ENCODE data around the gene SCAANT1. TPM values are rescaled to one million over a fixed set of nuclear protein-coding genes. Genes with fewer than 3 reads are reported as not detected.

Gene SCAANT1
- total RNA-seq, 2 donors from 2014 or later, result not detected

- Mint-ChIP-seq H3K4me3 (no peak overlapping the region), H3K36me3 (ENCODE audit: low read depth) (peaks cover 11% of the 10 kb centered on the region), H3K9me3 (no peaks in the 10 kb centered on the region), H3K27ac (no peak overlapping the region), H3K4me1 (peaks cover 59% of the 10 kb centered on the region), H3K27me3 (ENCODE audit: insufficient read depth) (no peaks in the 10 kb centered on the region)
- no peaks in the 10 kb centered on the region for H3K36me3 ChIP-seq (ENCODE audit: control insufficient read depth, insufficient read depth, low read length)
- no peak overlapping the region for H3K27ac ChIP-seq (ENCODE audit: low read depth, low read length)
- WGBS, 2 experiments (ENCODE audit: insufficient coverage in 1 of 2, insufficient read length in 1 of 2), result 95% methylated on average over 3 of the region's 3 CpGs; no CpG with 5 or more reads in 1 of the 2 experiments
- H3K9ac ChIP-seq (ENCODE audit: extremely low read depth, low read length, poor library complexity, severe bottlenecking), result no peak overlapping the region
- no peak for TF ChIP-seq CTCF (conservative IDR thresholded peaks at IDR 0.05)
- DNase-seq, result no peak
- no peaks in the 10 kb centered on the region for H3K27me3 ChIP-seq (ENCODE audit: control insufficient read depth, insufficient read depth, low read length, poor library complexity, severe bottlenecking)
- H3K9me3 ChIP-seq (ENCODE audit: control insufficient read depth, low read length), result no peaks in the 10 kb centered on the region
- H3K4me3 ChIP-seq (ENCODE audit: low read length), result no peak overlapping the region
- peaks cover 31% of the 10 kb centered on the region for H3K4me1 ChIP-seq (ENCODE audit: control insufficient read depth, insufficient read depth, low read length)
Measured at GRCh38 chr3:63876260-63876659, 35.9 kb downstream of the SCAANT1 start.

- DNase-seq, result no peak
- H3K9ac ChIP-seq (ENCODE audit: extremely low read depth, low read length, poor library complexity, severe bottlenecking), result no peak overlapping the region
- no peak overlapping the region for H3K27ac ChIP-seq (ENCODE audit: low read depth, low read length)
- Mint-ChIP-seq H3K27me3 (ENCODE audit: insufficient read depth) (no peaks in the 10 kb centered on the region), H3K27ac (no peak overlapping the region), H3K9me3 (no peaks in the 10 kb centered on the region), H3K4me1 (peaks cover 57% of the 10 kb centered on the region), H3K4me3 (no peak overlapping the region), H3K36me3 (ENCODE audit: low read depth) (peaks cover 11% of the 10 kb centered on the region)
- TF ChIP-seq CTCF (conservative IDR thresholded peaks at IDR 0.05), result no peak
- H3K4me1 ChIP-seq (ENCODE audit: control insufficient read depth, insufficient read depth, low read length), result peaks cover 36% of the 10 kb centered on the region
- H3K27me3 ChIP-seq (ENCODE audit: control insufficient read depth, insufficient read depth, low read length, poor library complexity, severe bottlenecking), result no peaks in the 10 kb centered on the region
- H3K36me3 ChIP-seq (ENCODE audit: control insufficient read depth, insufficient read depth, low read length), result no peaks in the 10 kb centered on the region
- no peak overlapping the region for H3K4me3 ChIP-seq (ENCODE audit: low read length)
- no peaks in the 10 kb centered on the region for H3K9me3 ChIP-seq (ENCODE audit: control insufficient read depth, low read length)
- 90 to 100% methylated on average over 2 of the region's 2 CpGs for WGBS, 2 experiments (ENCODE audit: insufficient coverage in 1 of 2, insufficient read length in 1 of 2)
Measured at GRCh38 chr3:63875510-63875909, 36.7 kb downstream of the SCAANT1 start.

GRCh38 chr3:63874769-63875168 lies 37.4 kb downstream of the SCAANT1 start:
- H3K9me3 Mint-ChIP-seq, result no peaks in the 10 kb centered on the region
- WGBS, 2 experiments (ENCODE audit: insufficient coverage in 1 of 2, insufficient read length in 1 of 2), result 91% methylated on average over 3 of the region's 3 CpGs; no CpG with 5 or more reads in 1 of the 2 experiments
- H3K4me1 Mint-ChIP-seq, result peaks cover 57% of the 10 kb centered on the region
- Histone ChIP-seq H3K4me3 (ENCODE audit: low read length) (no peak overlapping the region), H3K9ac (ENCODE audit: extremely low read depth, low read length, poor library complexity, severe bottlenecking) (no peak overlapping the region), H3K27me3 (ENCODE audit: control insufficient read depth, insufficient read depth, low read length, poor library complexity, severe bottlenecking) (no peaks in the 10 kb centered on the region), H3K9me3 (ENCODE audit: control insufficient read depth, low read length) (no peaks in the 10 kb centered on the region), H3K36me3 (ENCODE audit: control insufficient read depth, insufficient read depth, low read length) (no peaks in the 10 kb centered on the region), H3K4me1 (ENCODE audit: control insufficient read depth, insufficient read depth, low read length) (peaks cover 36% of the 10 kb centered on the region), H3K27ac (ENCODE audit: low read depth, low read length) (no peak overlapping the region)
- TF ChIP-seq CTCF (conservative IDR thresholded peaks at IDR 0.05), result no peak
- no peaks in the 10 kb centered on the region for H3K27me3 Mint-ChIP-seq (ENCODE audit: insufficient read depth)
- H3K27ac Mint-ChIP-seq, result no peak overlapping the region
- no peak for DNase-seq
- H3K4me3 Mint-ChIP-seq, result no peak overlapping the region
- peaks cover 11% of the 10 kb centered on the region for H3K36me3 Mint-ChIP-seq (ENCODE audit: low read depth)

Data from endodermal cell (in vitro differentiated cells).